Measurements from ENCODE around the gene GRHPR.
"Not testable (repeated sequence)": the region's sequence is repeated elsewhere in the genome, so short reads cannot be mapped to it uniquely, and the experiment has no call there.

Gene GRHPR

GRCh38 chr9:37421914-37422288, 595 bp upstream of the GRHPR start:
- DNase-seq (ENCODE audit: low spot score): no peak

- DNase-seq (ENCODE audit: low spot score): no peak
Observed at GRCh38 chr9:37423508-37423907, 1.0 kb downstream of the GRHPR start.

- no peak for DNase-seq (ENCODE audit: low spot score)
Observed at GRCh38 chr9:37424204-37424685, 1.7 kb downstream of the GRHPR start.

GRCh38 chr9:37424686-37425297, 2.3 kb downstream of the GRHPR start:
- no peak for DNase-seq (ENCODE audit: low spot score)

- DNase-seq (ENCODE audit: low spot score): no peak
Observed at GRCh38 chr9:37425298-37425752, 2.8 kb downstream of the GRHPR start.

- not testable (repeated sequence) for DNase-seq (ENCODE audit: low spot score)
Observed at GRCh38 chr9:37426431-37426830, 3.9 kb downstream of the GRHPR start.

GRCh38 chr9:37426846-37427245, 4.3 kb downstream of the GRHPR start:
- no peak for DNase-seq (ENCODE audit: low spot score)

GRCh38 chr9:37428345-37428744, 5.8 kb downstream of the GRHPR start:
- DNase-seq (ENCODE audit: low spot score): no peak

- DNase-seq (ENCODE audit: low spot score): no peak
Observed at GRCh38 chr9:37429441-37430285, 7.2 kb downstream of the GRHPR start.

- peak; percentile 32 for DNase-seq (ENCODE audit: low spot score)
Observed at GRCh38 chr9:37430841-37431597, 8.5 kb downstream of the GRHPR start.

- no peak for DNase-seq (ENCODE audit: low spot score)
Observed at GRCh38 chr9:37432020-37432419, 9.5 kb downstream of the GRHPR start.

- DNase-seq (ENCODE audit: low spot score): no peak
Observed at GRCh38 chr9:37433867-37434371, 11.4 kb downstream of the GRHPR start.

- no peak for DNase-seq (ENCODE audit: low spot score)
Observed at GRCh38 chr9:37436540-37436939, 14.0 kb downstream of the GRHPR start.

- DNase-seq (ENCODE audit: low spot score): no peak
Observed at GRCh38 chr9:37437010-37437409, 14.5 kb downstream of the GRHPR start.

- DNase-seq (ENCODE audit: low spot score): no peak
Observed at GRCh38 chr9:37437621-37438020, 15.1 kb downstream of the GRHPR start.

GRCh38 chr9:37438359-37438758, 15.9 kb downstream of the GRHPR start:
- DNase-seq (ENCODE audit: low spot score): no peak

- no peak for DNase-seq (ENCODE audit: low spot score)
Observed at GRCh38 chr9:37441776-37442370, 19.4 kb downstream of the GRHPR start.

GRCh38 chr9:37442556-37442955, 20.1 kb downstream of the GRHPR start:
- DNase-seq (ENCODE audit: low spot score): no peak

- DNase-seq (ENCODE audit: low spot score): no peak
Observed at GRCh38 chr9:37443566-37443965, 21.1 kb downstream of the GRHPR start.

GRCh38 chr9:37444890-37445289, 22.4 kb downstream of the GRHPR start:
- DNase-seq (ENCODE audit: low spot score): no peak

- DNase-seq (ENCODE audit: low spot score): no peak
Observed at GRCh38 chr9:37445832-37446231, 23.3 kb downstream of the GRHPR start.

GRCh38 chr9:37446401-37446800, 23.9 kb downstream of the GRHPR start:
- DNase-seq (ENCODE audit: low spot score): no peak

Measured in hepatic stellate cell (primary cell).